Cardiac fibroblast (primary cell): ENCODE measurements around the gene GALC.
"Not testable (repeated sequence)": the region's sequence is repeated elsewhere in the genome, so short reads cannot be mapped to it uniquely, and the experiment has no call there.

ENCODE experiments used
- DNase-seq, 2 donors: peaks; one replicate each; pipeline versions ENCODE4 v3.0.0 to v3.0.0-alpha.2; 2010; ENCODE audit warnings: low read depth in 2 of 2
- H3K4me3 ChIP-seq, 2 donors: replicated peaks in 1 of 2; 1 replicate in 1 of 2; 2 replicates in 1 of 2; pipeline ENCODE4 v1.5.1; 2011; ENCODE audit warnings: low read depth in 2 of 2, low read length in 2 of 2, mild to moderate bottlenecking in 2 of 2, moderate library complexity in 1 of 2
- TF ChIP-seq, protein P1 (sequence below): IDR thresholded peaks from one replicate; pipeline ENCODE4 v1.5.1; 2011; ENCODE audit warnings: low read depth, mild to moderate bottlenecking, low read length, inconsistent platforms

Gene GALC

DNA sequence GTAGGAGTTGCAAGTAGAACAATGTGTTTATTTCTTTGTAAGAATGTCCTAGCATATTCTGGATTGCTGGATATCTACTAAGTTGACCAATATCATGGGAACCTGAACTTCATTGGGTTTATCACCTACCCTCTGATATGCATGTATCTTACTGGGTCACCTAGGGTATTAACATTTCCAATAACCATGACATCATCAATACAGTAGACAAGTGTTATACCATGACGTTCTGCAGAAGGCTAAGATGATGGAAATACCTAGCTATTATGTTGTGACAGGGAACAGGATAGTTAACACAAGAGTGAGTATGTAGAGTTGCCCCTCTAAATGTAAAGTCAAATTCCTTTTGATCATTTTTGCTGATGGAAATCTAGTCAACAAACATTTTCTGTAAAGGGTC is 37.9 kb upstream of the GALC start:
- no peak for DNase-seq
- no peak overlapping the region for H3K4me3 ChIP-seq
- TF ChIP-seq, protein P1, sequence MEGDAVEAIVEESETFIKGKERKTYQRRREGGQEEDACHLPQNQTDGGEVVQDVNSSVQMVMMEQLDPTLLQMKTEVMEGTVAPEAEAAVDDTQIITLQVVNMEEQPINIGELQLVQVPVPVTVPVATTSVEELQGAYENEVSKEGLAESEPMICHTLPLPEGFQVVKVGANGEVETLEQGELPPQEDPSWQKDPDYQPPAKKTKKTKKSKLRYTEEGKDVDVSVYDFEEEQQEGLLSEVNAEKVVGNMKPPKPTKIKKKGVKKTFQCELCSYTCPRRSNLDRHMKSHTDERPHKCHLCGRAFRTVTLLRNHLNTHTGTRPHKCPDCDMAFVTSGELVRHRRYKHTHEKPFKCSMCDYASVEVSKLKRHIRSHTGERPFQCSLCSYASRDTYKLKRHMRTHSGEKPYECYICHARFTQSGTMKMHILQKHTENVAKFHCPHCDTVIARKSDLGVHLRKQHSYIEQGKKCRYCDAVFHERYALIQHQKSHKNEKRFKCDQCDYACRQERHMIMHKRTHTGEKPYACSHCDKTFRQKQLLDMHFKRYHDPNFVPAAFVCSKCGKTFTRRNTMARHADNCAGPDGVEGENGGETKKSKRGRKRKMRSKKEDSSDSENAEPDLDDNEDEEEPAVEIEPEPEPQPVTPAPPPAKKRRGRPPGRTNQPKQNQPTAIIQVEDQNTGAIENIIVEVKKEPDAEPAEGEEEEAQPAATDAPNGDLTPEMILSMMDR = no peak

DNA sequence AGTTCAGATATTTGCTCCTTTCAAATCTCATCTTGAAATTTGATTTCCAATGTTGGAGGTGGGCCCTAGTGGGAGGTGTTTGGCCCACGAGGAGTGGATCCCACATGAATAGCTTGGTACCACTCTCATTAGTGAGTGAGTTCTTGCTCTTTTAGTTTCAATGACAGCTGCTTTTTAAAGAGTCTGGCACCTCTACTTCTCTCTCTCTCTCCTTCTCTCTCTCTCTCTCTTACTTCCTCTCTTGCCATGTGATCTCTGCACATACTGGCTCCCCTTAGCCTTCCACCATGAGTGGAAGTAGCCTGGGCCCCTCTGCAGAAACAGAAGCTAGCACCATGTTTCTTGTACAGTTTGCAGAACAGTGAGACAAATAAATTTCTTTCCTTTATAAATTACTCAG is 37.1 kb upstream of the GALC start:
- DNase-seq = no peak
- H3K4me3 ChIP-seq = no peak overlapping the region
- TF ChIP-seq, protein P1 = no peak

DNA sequence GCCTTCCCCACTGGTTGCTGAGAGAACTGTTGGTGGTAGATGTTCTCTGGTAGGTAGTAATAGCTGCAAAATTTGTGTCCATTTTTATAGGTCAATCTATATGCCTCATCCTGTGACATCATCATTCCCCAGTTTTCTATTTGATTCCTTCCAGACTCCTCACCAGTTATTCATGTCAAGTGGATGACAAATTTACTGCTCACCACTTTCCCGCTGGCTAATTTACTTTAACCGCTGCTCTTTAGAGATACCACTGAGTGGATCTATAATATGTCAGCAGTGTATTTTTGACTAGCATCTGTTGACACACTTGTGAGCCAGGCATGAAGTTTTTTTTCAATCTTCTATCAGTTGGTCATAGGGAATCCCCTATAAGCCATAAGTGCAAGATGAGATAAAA is 36.5 kb upstream of the GALC start:
- TF ChIP-seq, protein P1 = no peak
- DNase-seq = no peak
- H3K4me3 ChIP-seq = no peak overlapping the region

DNA sequence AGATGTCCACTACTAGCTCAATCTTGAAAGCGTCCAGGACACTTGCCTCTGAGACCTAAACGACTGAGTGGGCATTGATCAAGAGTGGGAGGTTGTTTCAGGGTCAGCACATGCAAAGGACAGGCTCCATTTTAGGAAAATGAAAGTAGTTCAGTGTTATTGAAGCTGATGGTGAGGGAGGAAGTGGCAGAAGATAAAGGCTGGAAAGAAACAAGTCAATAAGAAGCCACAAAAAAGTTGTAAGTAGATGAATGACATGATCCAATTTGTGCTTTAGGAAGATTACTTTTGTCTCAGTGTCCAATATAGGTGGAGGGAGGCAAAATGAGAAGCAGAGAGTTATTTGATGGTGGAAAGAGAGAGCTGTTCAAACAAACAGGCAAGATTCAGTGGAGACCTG is 33.9 kb upstream of the GALC start:
- no peak overlapping the region for H3K4me3 ChIP-seq
- TF ChIP-seq, protein P1 = no peak
- no peak for DNase-seq

DNA sequence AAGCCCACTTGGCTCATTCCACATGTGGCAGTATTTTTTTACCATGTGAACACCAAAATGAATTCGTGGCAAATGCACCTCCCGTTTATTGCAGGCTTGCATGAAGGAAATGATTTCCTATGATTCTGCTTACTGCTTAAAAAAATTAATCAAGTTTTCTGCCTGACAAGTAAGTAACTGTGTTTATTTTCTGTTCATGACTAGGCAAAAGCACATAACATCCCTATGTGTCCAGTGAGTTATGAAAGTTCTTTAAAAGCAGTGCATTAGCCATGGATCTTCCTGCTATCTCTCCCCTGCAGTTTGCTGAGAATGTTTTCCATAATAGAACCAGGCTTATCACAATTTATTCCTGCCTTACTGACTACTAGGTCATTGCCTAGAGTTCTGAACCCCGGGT is 32.3 kb upstream of the GALC start:
- H3K4me3 ChIP-seq = no peak overlapping the region
- TF ChIP-seq, protein P1 = no peak
- no peak for DNase-seq

- not testable (repeated sequence) for H3K4me3 ChIP-seq, DNase-seq
Measured at GRCh38 chr14:88024252-88025086, 31.5 kb upstream of the GALC start.

GRCh38 chr14:88023658-88024187 is 30.7 kb upstream of the GALC start:
- DNase-seq = no peak
- no peak overlapping the region for H3K4me3 ChIP-seq
- TF ChIP-seq, protein P1 = no peak
